ENCODE measurements around the gene PMFBP1. TPM values are rescaled to one million over a fixed set of nuclear protein-coding genes. Genes with fewer than 3 reads are reported as not detected.

PMFBP1 gene
- total RNA-seq, 1 donor from 2014 or later: 0.38 TPM

GRCh38 chr16:72124148-72124547 lies 47.8 kb downstream of the PMFBP1 start:
- no peak for DNase-seq (ENCODE audit: low spot score)
- Mint-ChIP-seq H3K27me3 (ENCODE audit: unreplicated experiment) (peaks cover 2% of the 10 kb centered on the region), H3K4me1 (ENCODE audit: unreplicated experiment) (peaks cover 17% of the 10 kb centered on the region), H3K27ac (ENCODE audit: unreplicated experiment) (no peak overlapping the region), H3K9me3 (ENCODE audit: unreplicated experiment) (peaks cover 5% of the 10 kb centered on the region), H3K36me3 (ENCODE audit: low read depth, unreplicated experiment) (peaks cover 2% of the 10 kb centered on the region), H3K4me3 (ENCODE audit: unreplicated experiment) (no peak overlapping the region)
- no peak for TF ChIP-seq CTCF (IDR thresholded peaks at IDR 0.05; ENCODE audit: unreplicated experiment)

DNA sequence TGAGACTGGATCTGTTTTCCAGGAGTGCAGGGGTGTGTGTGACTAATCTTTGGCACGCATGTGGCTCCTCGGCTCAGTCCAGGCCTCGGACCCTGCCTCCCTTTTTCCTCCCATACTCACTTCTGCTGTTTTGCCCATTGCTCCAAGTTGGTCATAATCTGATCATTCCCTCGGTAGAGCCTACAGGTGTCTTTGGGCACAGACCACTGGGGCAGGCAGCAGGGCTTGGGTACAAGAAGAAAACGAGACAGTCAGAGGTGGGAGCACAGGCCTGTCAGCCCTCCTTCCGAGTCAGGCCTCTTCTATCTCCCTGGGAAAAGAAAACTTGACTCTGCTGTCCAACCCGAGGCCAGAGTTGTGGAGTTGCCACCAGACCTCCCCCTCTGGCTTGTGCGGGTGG lies 48.5 kb downstream of the PMFBP1 start:
- H3K4me3 Mint-ChIP-seq (ENCODE audit: unreplicated experiment): no peak overlapping the region
- no peak overlapping the region for H3K27ac Mint-ChIP-seq (ENCODE audit: unreplicated experiment)
- no peak for TF ChIP-seq CTCF (IDR thresholded peaks at IDR 0.05; ENCODE audit: unreplicated experiment)
- H3K9me3 Mint-ChIP-seq (ENCODE audit: unreplicated experiment): peaks cover 5% of the 10 kb centered on the region
- peaks cover 5% of the 10 kb centered on the region for H3K36me3 Mint-ChIP-seq (ENCODE audit: low read depth, unreplicated experiment)
- peaks cover 17% of the 10 kb centered on the region for H3K4me1 Mint-ChIP-seq (ENCODE audit: unreplicated experiment)
- H3K27me3 Mint-ChIP-seq (ENCODE audit: unreplicated experiment): peaks cover 2% of the 10 kb centered on the region
- DNase-seq (ENCODE audit: low spot score): no peak

DNA sequence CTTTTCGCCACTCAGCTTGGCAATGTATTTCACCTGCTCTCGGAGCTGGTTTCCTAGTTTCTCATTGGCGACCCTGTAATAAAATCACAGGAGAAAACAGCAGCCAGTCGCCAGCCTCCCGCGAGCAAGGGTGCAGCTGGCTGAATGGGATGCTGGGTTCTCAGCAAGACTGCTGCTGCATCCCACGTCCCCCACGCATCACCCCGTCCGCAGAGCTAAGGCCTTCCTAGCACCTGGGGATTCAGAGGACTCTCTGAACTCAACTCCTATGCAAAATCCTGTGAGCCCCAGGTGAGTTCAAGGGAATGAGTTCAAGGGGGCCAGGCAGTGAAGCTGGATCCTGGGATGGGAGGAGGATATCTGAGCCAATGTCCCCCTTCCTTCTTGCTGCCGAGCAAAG lies 49.0 kb downstream of the PMFBP1 start:
- no peak for TF ChIP-seq CTCF (IDR thresholded peaks at IDR 0.05; ENCODE audit: unreplicated experiment)
- peaks cover 5% of the 10 kb centered on the region for H3K9me3 Mint-ChIP-seq (ENCODE audit: unreplicated experiment)
- peaks cover 5% of the 10 kb centered on the region for H3K36me3 Mint-ChIP-seq (ENCODE audit: low read depth, unreplicated experiment)
- H3K4me1 Mint-ChIP-seq (ENCODE audit: unreplicated experiment): peaks cover 17% of the 10 kb centered on the region
- H3K27ac Mint-ChIP-seq (ENCODE audit: unreplicated experiment): no peak overlapping the region
- no peak for DNase-seq (ENCODE audit: low spot score)
- peaks cover 2% of the 10 kb centered on the region for H3K27me3 Mint-ChIP-seq (ENCODE audit: unreplicated experiment)
- H3K4me3 Mint-ChIP-seq (ENCODE audit: unreplicated experiment): no peak overlapping the region

DNA sequence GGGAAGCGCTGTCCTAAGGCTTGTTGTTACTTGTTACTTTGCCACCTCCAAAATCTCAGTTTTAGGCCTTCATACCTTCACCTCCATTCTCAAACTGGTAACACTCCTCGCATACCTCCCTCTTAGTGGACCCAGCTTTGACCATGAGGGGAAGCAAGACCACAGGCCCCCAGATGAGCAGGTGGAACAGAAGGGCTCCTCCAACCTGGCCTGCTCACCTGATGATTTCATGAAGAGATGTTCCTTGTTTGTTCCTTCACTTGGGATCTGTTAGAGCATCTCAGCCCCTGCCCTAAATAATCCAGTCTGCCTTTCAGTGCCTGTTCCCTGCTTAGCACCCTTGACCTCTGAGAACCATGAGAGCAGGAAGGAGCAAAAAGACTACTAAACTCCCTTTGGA lies 49.6 kb downstream of the PMFBP1 start:
- H3K36me3 Mint-ChIP-seq (ENCODE audit: low read depth, unreplicated experiment): peaks cover 5% of the 10 kb centered on the region
- no peak overlapping the region for H3K4me3 Mint-ChIP-seq (ENCODE audit: unreplicated experiment)
- H3K27me3 Mint-ChIP-seq (ENCODE audit: unreplicated experiment): peaks cover 2% of the 10 kb centered on the region
- H3K9me3 Mint-ChIP-seq (ENCODE audit: unreplicated experiment): peaks cover 2% of the 10 kb centered on the region
- no peak overlapping the region for H3K27ac Mint-ChIP-seq (ENCODE audit: unreplicated experiment)
- no peak for DNase-seq (ENCODE audit: low spot score)
- no peak for TF ChIP-seq CTCF (IDR thresholded peaks at IDR 0.05; ENCODE audit: unreplicated experiment)
- H3K4me1 Mint-ChIP-seq (ENCODE audit: unreplicated experiment): peaks cover 17% of the 10 kb centered on the region

DNA sequence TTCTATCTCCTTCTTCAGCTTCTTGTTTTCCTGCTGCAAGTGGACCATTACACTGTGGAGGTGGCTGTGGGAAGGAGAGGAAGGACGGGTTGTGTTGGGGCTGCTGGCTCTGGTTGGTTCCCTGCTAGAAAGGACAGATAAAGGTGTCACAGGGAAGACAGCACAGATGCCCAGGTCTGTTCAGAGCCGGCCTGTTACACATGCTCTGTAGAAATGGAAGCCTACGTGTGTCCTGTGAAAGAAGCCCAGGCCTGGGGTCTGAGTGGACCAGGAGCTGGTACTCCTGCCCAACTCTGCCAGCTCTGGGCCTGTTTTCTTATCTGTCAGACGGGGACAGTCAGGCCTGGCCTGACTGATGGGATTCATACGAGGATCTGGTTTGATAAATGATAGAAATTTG lies 51.9 kb downstream of the PMFBP1 start:
- DNase-seq (ENCODE audit: low spot score): no peak
- Mint-ChIP-seq H3K4me3 (ENCODE audit: unreplicated experiment) (no peak overlapping the region), H3K36me3 (ENCODE audit: low read depth, unreplicated experiment) (peaks cover 5% of the 10 kb centered on the region), H3K9me3 (ENCODE audit: unreplicated experiment) (no peaks in the 10 kb centered on the region), H3K27ac (ENCODE audit: unreplicated experiment) (no peak overlapping the region), H3K4me1 (ENCODE audit: unreplicated experiment) (peaks cover 1% of the 10 kb centered on the region), H3K27me3 (ENCODE audit: unreplicated experiment) (no peaks in the 10 kb centered on the region)
- no peak for TF ChIP-seq CTCF (IDR thresholded peaks at IDR 0.05; ENCODE audit: unreplicated experiment)
